SK-N-MC (cell line): Measurements from ENCODE around the gene RPEL1.

Experiments
- DNase-seq: peaks from one replicate; pipeline ENCODE4 v3.0.0-alpha.2; 2011; ENCODE audit warnings: low read depth, low spot score
- H3K27ac ChIP-seq: fragments of 200-600 bp; sonication (generic); 2 replicates; pipeline ENCODE4 v1.5.1; 2016; ENCODE audit warnings: mixed run types
- H3K36me3 ChIP-seq: fragments of 200-600 bp; sonication (generic); 2 replicates; pipeline ENCODE4 v1.6.1; 2017; ENCODE audit warnings: antibody characterized with exemption, low read length, mixed read lengths; ENCODE audit not compliant: insufficient read depth
- H3K4me3 ChIP-seq: fragments of 200-600 bp; sonication (generic); 2 replicates; pipeline ENCODE4 v1.5.1; 2016
- H3K9ac ChIP-seq: fragments of 200-600 bp; sonication (generic); 2 replicates; pipeline ENCODE4 v1.8.0; 2017; ENCODE audit warnings: mixed run types, mixed read lengths; ENCODE audit not compliant: insufficient read length
- H3K9me3 ChIP-seq: fragments of 200-600 bp; sonication (generic); 2 replicates; pipeline ENCODE4 v1.6.1; 2017; ENCODE audit warnings: low read depth, mild to moderate bottlenecking, antibody characterized with exemption, low read length, moderate library complexity, mixed read lengths
- EZH2 ChIP-seq: fragments of 200-600 bp; sonication (generic); IDR thresholded peaks from one replicate; pipeline ENCODE4 v1.6.1; 2017; ENCODE audit warnings: antibody characterized with exemption
- FOXP2 ChIP-seq: optimal IDR thresholded peaks from 2 replicates; pipeline ENCODE3; 2011; ENCODE audit warnings: mild to moderate bottlenecking, moderate library complexity; ENCODE audit not compliant: insufficient read depth; ENCODE audit errors: extremely low read length, control extremely low read depth
- POLR2AphosphoS5 ChIP-seq: IDR thresholded peaks from 2 replicates; pipeline ENCODE4 v1.6.1; 2012; ENCODE audit warnings: mild to moderate bottlenecking, low read depth, low read length, borderline replicate concordance

RPEL1 gene

GRCh38 chr10:103284170-103284569 is 38.5 kb downstream of the RPEL1 start:
- Histone ChIP-seq H3K9ac (no peak overlapping the region), H3K36me3 (no peaks in the 10 kb centered on the region), H3K4me3 (no peak overlapping the region), H3K9me3 (no peaks in the 10 kb centered on the region), H3K27ac (no peak overlapping the region)
- DNase-seq = no peak
- TF ChIP-seq POLR2AphosphoS5 (no peak), FOXP2 (no peak), EZH2 (no peak)

DNA sequence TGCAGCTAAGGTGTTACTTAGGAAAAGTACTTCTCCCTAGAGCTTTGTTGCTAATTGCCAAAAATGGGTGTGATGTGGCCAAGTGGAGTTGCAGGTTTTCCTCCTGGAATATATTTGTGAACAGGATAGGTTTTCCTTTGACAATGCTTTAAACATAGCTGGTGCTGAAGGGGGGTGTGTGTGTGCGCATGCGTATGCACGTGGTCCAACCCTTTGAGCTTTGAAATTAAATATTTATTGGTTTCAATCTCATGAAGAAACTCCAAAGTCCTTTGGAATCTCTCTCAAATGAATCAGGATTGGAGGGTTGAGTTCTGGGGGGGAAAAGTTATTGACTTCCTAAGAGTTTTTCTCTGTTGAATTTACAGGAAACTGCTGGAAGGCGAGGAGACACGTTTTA is 42.3 kb downstream of the RPEL1 start:
- no peak overlapping the region for H3K4me3 ChIP-seq
- H3K36me3 ChIP-seq = no peaks in the 10 kb centered on the region
- H3K9ac ChIP-seq = no peak overlapping the region
- TF ChIP-seq POLR2AphosphoS5 (no peak), EZH2 (no peak), FOXP2 (no peak)
- no peaks in the 10 kb centered on the region for H3K9me3 ChIP-seq
- no peak for DNase-seq
- H3K27ac ChIP-seq = no peak overlapping the region

- DNase-seq = no peak
- TF ChIP-seq EZH2 = no peak
- TF ChIP-seq POLR2AphosphoS5 = no peak
- no peak for TF ChIP-seq FOXP2
- Histone ChIP-seq H3K9ac (no peak overlapping the region), H3K4me3 (no peak overlapping the region), H3K9me3 (no peaks in the 10 kb centered on the region), H3K27ac (no peak overlapping the region), H3K36me3 (no peaks in the 10 kb centered on the region)
Measured at GRCh38 chr10:103291588-103291987, 45.9 kb downstream of the RPEL1 start.

GRCh38 chr10:103295374-103296015 is 49.8 kb downstream of the RPEL1 start:
- Histone ChIP-seq H3K9ac (no peak overlapping the region), H3K27ac (no peak overlapping the region), H3K36me3 (no peaks in the 10 kb centered on the region), H3K4me3 (no peak overlapping the region), H3K9me3 (no peaks in the 10 kb centered on the region)
- TF ChIP-seq FOXP2 = no peak
- no peak for TF ChIP-seq POLR2AphosphoS5
- no peak for TF ChIP-seq EZH2
- no peak for DNase-seq
